Measurements from ENCODE around the gene ENDOD1.

DNA sequence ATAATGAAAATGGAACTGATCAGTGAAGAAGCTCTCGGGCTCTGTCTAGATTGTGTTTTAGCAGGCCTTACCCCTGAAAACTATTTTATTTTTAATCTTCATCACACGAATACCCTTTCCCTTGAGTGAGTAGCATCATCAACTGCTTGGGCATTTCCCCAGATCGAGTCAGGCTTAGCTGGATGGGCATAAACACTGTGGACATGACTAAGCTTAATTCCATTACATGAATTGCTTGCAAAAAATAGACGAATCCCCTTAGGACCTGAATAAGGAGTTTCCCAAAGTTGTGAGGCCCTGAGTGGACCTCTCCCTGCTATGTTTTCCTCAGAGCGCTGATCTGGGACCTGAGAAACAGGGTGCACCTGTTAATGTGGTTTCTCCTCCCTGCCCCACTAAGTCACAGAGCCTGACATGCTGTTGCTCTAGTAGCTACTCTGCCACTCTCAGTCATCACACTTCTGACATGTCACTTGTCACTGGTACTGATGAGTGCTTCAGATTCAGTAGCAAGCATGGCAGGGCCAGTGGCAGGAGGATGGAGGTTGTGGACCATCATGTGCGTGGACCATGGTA lies 53.5 kb downstream of the ENDOD1 start:
- TF ChIP-seq, protein P1, sequence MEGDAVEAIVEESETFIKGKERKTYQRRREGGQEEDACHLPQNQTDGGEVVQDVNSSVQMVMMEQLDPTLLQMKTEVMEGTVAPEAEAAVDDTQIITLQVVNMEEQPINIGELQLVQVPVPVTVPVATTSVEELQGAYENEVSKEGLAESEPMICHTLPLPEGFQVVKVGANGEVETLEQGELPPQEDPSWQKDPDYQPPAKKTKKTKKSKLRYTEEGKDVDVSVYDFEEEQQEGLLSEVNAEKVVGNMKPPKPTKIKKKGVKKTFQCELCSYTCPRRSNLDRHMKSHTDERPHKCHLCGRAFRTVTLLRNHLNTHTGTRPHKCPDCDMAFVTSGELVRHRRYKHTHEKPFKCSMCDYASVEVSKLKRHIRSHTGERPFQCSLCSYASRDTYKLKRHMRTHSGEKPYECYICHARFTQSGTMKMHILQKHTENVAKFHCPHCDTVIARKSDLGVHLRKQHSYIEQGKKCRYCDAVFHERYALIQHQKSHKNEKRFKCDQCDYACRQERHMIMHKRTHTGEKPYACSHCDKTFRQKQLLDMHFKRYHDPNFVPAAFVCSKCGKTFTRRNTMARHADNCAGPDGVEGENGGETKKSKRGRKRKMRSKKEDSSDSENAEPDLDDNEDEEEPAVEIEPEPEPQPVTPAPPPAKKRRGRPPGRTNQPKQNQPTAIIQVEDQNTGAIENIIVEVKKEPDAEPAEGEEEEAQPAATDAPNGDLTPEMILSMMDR (conservative IDR thresholded peaks at IDR 0.05) = no peak
- TF ChIP-seq EZH2 (IDR thresholded peaks at IDR 0.05; ENCODE audit: low read depth) = no peak

All from PC-9 (cell line).